ENCODE data around the gene CCL19.
"Not testable (repeated sequence)": the region's sequence is repeated elsewhere in the genome, so short reads cannot be mapped to it uniquely, and the experiment has no call there.

CCL19 gene

GRCh38 chr9:34690983-34691935 is at the start of gene CCL19:
Gene CCL19, minus strand, starts transcription at chr9:34691276. Its CDS starts 137 bp downstream, at chr9:34691139.
- peak; percentile 11 for DNase-seq (ENCODE audit: low spot score)

- DNase-seq (ENCODE audit: low spot score) = not testable (repeated sequence)
Observed at GRCh38 chr9:34740176-34740575, 49.1 kb upstream of the CCL19 start.

GRCh38 chr9:34737677-34738260 is 46.7 kb upstream of the CCL19 start:
- DNase-seq (ENCODE audit: low spot score) = no peak

DNA sequence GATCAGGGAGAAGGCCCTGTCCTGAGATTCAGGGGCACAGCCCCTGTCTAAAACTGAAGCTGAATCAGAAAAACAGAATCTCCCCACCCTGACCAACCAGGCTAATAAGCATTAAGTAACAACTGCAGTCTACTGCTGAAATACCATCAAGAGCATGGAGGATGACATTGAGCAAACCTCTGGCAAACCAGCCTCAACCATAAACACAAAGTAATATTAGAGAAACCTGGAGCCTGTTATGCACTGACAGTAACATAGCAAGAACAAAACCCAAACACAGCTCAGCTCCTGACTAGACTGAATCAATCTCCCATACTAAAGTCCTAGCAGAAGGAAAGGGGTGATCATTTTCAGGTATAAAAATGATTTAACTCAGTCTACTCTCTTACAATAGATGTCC is 43.6 kb upstream of the CCL19 start:
- DNase-seq (ENCODE audit: low spot score) = no peak

GRCh38 chr9:34732886-34733285 is 41.8 kb upstream of the CCL19 start:
- DNase-seq (ENCODE audit: low spot score) = no peak

GRCh38 chr9:34732478-34732877 is 41.4 kb upstream of the CCL19 start:
- DNase-seq (ENCODE audit: low spot score) = no peak

- no peak for DNase-seq (ENCODE audit: low spot score)
Observed at GRCh38 chr9:34723141-34723540, 32.1 kb upstream of the CCL19 start.

DNA sequence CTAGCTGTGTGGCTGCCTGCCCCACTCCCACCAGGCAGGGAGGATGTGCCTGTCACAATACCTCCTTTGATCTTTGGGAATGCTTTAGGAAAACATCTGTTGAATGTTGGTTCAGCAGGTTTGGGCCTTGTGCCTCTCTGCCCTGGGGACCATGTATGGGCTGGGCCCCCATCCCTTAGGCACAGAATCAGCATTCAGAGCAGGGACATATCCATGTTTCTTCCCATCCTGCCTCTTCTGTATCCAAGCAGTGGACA is 28.6 kb upstream of the CCL19 start:
- DNase-seq (ENCODE audit: low spot score) = not testable (repeated sequence)

DNA sequence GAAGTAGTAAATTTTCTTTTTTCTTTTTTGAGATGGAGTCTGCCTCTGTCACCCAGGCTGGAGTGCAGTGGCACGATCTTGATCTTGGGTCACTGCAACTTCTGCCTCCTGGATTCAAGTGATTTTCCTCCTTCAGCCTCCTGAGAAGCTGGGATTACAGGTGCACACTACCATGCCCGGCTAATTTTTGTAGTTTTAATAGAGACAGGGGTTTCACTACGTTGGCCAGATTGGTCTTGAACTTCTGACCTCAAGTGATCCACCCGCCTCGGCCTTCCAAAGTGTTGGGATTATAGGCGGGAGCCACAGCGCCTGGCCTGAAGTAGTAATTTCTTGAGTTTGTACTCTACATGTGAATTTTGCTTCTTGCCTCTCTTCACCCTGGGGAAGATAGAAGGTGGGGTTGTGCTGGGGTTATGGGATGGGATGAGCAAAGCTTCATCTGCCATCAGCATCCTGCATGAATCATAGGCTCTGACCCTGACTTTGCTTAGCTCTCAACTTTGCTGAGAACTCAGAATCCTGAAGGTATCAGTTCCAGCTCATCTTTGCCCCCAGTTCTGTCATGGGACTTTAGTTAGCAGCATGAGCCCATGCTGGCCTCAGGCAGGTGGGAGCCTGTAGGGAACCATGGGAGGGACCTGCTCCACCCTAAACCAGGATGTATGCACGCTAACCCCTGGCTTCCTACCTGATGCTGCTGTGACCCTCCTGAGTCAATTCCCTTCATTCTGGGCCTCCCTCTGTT is 28.1 kb upstream of the CCL19 start:
- no peak for DNase-seq (ENCODE audit: low spot score)

GRCh38 chr9:34717996-34718614 is 27.0 kb upstream of the CCL19 start:
- DNase-seq (ENCODE audit: low spot score) = no peak

GRCh38 chr9:34716711-34717110 is 25.6 kb upstream of the CCL19 start:
- DNase-seq (ENCODE audit: low spot score) = no peak

GRCh38 chr9:34715639-34716215 is 24.7 kb upstream of the CCL19 start:
- no peak for DNase-seq (ENCODE audit: low spot score)

GRCh38 chr9:34714007-34714406 is 22.9 kb upstream of the CCL19 start:
- DNase-seq (ENCODE audit: low spot score) = no peak

DNA sequence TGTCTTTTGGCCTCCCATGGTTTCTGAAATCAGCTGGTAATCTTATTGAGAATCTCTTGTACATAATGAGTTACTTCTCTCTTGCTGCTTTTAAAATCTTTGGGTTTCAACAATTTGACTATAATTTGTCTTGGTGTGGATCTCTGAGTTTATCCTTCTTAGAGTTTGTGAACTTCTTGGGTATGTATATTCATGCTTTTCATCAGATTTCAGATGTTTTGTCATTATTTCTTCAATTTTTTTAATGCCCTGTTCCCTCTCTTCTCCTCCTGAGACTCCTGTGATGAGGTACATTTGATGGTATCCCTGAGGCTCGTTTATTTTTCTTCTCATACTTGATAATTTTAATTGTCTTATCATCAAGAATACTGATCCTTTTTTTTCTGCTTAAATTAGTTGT is 21.1 kb upstream of the CCL19 start:
- DNase-seq (ENCODE audit: low spot score) = no peak

GRCh38 chr9:34710023-34710422 is 18.9 kb upstream of the CCL19 start, which contains the start of gene CCL21:
Gene CCL21, minus strand, starts transcription at chr9:34710136. Its CDS starts 70 bp downstream, at chr9:34710066.
- no peak for DNase-seq (ENCODE audit: low spot score)

DNA sequence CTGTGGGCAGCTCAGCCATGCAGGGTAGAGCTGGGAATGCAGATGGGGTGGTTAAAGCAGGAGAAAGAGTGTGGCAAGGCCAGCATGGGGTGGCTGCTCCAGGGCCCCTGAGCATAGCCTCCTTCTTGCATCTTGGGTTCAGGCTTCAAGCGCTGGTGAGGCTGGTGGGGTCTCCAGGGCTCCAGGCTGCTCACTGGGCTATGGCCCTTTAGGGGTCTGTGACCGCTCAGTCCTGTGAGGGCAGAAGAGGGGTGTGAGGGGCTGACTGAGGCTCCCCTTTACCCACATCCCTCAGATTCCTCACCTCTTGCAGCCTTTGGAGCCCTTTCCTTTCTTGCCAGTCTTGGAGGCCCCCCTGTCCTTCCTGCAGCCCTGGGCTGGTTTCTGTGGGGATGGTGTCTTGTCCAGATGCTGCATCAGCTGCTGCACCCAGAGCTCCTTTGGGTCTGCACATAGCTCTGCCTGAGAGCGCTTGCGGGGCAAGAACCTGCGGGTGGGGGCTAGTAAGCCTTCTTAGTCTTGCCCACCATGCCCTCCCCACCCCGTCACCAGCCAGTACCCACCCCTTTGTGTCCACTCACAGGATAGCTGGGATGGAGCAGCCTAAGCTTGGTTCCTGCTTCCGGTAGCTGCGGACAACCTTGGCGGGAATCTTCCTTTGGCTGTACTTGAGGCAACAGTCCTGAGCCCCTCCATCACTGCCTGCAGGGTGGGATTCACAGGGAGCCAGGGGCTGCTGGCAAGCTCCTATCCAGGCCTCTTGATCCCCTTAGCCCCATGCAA is 18.3 kb upstream of the CCL19 start:
- DNase-seq (ENCODE audit: low spot score) = no peak

DNA sequence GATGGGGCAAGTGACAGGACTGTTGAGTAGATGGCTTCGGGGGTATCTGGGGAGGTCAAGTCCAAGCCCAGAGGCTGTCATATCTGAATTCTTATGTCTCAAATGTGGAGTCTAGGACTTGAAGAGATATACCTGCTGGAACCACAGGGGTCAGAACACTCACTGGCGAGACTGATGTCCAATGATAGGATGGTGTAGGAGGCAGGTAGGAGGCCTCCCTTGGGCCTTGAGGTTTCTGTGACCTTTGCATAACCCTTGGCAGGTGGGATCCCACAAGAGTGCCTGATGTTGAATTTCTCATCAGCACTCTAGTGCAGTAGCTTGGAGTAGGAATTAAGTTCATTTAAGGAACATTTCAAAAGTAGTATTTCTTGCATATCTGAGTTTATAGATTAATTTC is 16.1 kb upstream of the CCL19 start:
- no peak for DNase-seq (ENCODE audit: low spot score)

DNA sequence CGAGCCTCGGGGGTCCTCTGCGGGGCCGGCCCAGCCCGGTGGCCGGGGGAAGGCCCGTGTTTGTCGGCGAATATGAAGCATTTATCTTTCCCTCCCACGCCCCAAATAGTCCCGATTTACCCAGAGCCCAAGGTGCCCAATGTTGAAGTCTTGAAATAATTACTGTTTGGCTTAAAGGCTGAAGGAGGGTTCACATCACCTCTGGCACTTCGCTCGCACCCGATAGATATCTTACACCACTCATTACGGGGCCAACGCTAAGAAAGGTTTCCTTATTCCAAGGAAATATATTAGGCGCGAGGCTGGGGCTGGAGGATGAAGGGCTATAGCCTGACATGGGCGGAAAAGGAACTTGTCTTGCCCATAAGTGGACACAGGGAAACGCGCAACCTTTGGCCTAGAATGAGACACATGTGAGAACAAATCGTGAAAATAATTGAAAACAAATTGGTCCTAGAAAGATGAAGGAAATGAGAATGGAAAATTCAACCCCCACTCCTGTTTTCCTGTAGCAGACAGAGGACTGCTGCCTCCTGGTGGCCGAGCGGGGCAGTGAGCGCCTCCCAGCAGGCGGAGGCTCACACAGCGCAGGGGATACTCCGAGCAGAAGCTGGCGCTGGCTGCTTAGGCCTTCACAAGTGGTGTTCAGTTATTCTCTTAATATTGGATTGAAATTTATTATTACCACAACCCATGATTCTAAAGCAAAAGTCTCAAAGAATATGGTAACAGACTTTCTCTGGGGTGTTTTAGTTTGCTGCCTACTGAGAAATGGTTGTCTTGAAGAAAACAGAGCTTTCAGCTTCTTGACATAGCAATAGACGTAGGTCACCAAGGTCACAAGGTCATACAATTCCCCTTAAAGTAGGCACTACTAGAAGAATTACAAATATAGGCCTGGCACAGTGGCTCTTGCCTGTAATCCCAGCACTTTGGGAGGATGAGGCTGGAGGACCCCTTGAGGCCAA is 11.0 kb upstream of the CCL19 start:
- DNase-seq (ENCODE audit: low spot score) = peak; percentile 78

GRCh38 chr9:34701023-34701768 is 10.1 kb upstream of the CCL19 start:
- peak; percentile 55 for DNase-seq (ENCODE audit: low spot score)

Data from globus pallidus (tissue), 1 donor.